SK-N-SH (cell line): ENCODE data around the gene SYNE3.

Experiments used
- CTCF ChIP-seq: fragments of 200-600 bp; sonication (generic); IDR thresholded peaks from 2 replicates; pipeline ENCODE4 v1.6.1; 2017; ENCODE audit warnings: antibody characterized with exemption, mild to moderate bottlenecking, moderate library complexity
- ELF1 ChIP-seq: IDR thresholded peaks from 2 replicates; pipeline ENCODE4 v1.4.0; 2012
- JUND ChIP-seq: IDR thresholded peaks from 2 replicates; pipeline ENCODE4 v1.4.0; 2012
- MEF2A ChIP-seq: IDR thresholded peaks from 2 replicates; pipeline ENCODE4 v1.4.0; 2012; ENCODE audit warnings: low read depth, borderline replicate concordance
- NFIC ChIP-seq: IDR thresholded peaks from 2 replicates; pipeline ENCODE4 v1.4.0; 2012; ENCODE audit warnings: borderline replicate concordance
- RAD21 ChIP-seq: IDR thresholded peaks from 2 replicates; pipeline ENCODE4 v1.6.1; 2012; ENCODE audit warnings: mild to moderate bottlenecking, low read length
- RCOR1 ChIP-seq: fragments of 150-350 bp; IDR thresholded peaks from 2 replicates; pipeline ENCODE4 v1.6.1; 2017; ENCODE audit warnings: antibody characterized with exemption, low read length
- SIN3A ChIP-seq: IDR thresholded peaks from 2 replicates; pipeline ENCODE4 v1.6.1; 2012; ENCODE audit warnings: low read depth, mild to moderate bottlenecking, low read length, moderate library complexity, borderline replicate concordance

GRCh38 chr14:95479494-95479893 is 37.0 kb downstream of the SYNE3 start:
- no peak for TF ChIP-seq CTCF
- no peak for TF ChIP-seq JUND
- no peak for TF ChIP-seq SIN3A
- no peak for TF ChIP-seq NFIC
- TF ChIP-seq ELF1 = no peak
- no peak for TF ChIP-seq MEF2A
- TF ChIP-seq RAD21 = no peak
- TF ChIP-seq RCOR1 = no peak
